Right cardiac atrium (tissue), 5 donors: Measurements from ENCODE around the gene FAM180B. TPM values are rescaled to one million over a fixed set of nuclear protein-coding genes. Genes with fewer than 3 reads are reported as not detected.
"Not testable (repeated sequence)": the region's sequence is repeated elsewhere in the genome, so short reads cannot be mapped to it uniquely, and the experiment has no call there.

Experiments
- ATAC-seq, 2 donors: fragments of 200-7000 bp; cut with Tn5 transposase; one replicate each; pipeline versions ENCODE4 v1.8.0 to v1.9.1; 2020; ENCODE audit warnings: moderate library complexity in 2 of 2, mild to moderate bottlenecking in 1 of 2
- DNase-seq, 3 donors: peaks; one replicate each; pipeline ENCODE4 v3.0.0-alpha.2; 2020
- H3K27ac ChIP-seq: one replicate; pipeline ENCODE4 v1.5.1; 2013; ENCODE audit warnings: mild to moderate bottlenecking, low read length, control low read depth, moderate library complexity
- H3K27me3 ChIP-seq: one replicate; pipeline ENCODE4 v1.6.1; 2013; ENCODE audit not compliant: control insufficient read depth, insufficient read depth
- H3K4me1 ChIP-seq: one replicate; pipeline ENCODE4 v1.6.1; 2013; ENCODE audit warnings: low read length; ENCODE audit not compliant: control insufficient read depth, insufficient read depth
- H3K4me3 ChIP-seq: one replicate; pipeline ENCODE4 v1.5.1; 2013; ENCODE audit warnings: low read length, control low read depth
- H3K9me3 ChIP-seq: one replicate; pipeline ENCODE4 v1.6.1; 2013; ENCODE audit warnings: low read length; ENCODE audit not compliant: control insufficient read depth
- WGBS: extraction: QIAGEN DNeasy Blood & Tissue Kit; methylation state at CpG from one replicate; pipeline ENCODE4 v1.1.7; 2013; 5-methylcytosine and 5-hydroxymethylcytosine counted together
- intact Hi-C, 4 donors: fragments of 100-400 bp; cut with DNase I; formaldehyde crosslinking; loops; one replicate each; pipeline versions ENCODE4 v1.11.0 to v1.14.0; 2022 to 2023
- polyA plus RNA-seq: library from polyadenylated mRNA; stranded (reverse); fragments of 200-250 nt; gene quantifications from one replicate; pipeline ENCODE4 v1.2.3, GENCODE V29; 2013
- total RNA-seq, 4 donors: library from RNA; stranded (reverse); fragmentation: NEBNext Ultra II Directional; extraction: Animal tissue kit (Norgen Biotek cat#: 25700); gene quantifications; one replicate each; pipeline ENCODE4 v1.2.1, GENCODE V29; 2021
- donor health status: healthy with polysubstance abuse.
- donor health status: DM: no; HTN: yes; CAD: no.
- donor health status: DM: no; HTN: no; CAD: no.
- donor health status: DM: no; HTN: yes; CAD: no; lungs with severe emphysema.
- donor health status: DM: yes; HTN: yes; CAD: no.

The FAM180B gene
- total and polyA plus RNA-seq, 5 donors = 0.17 to 0.32 (median 0.25) TPM; not detected in 2

DNA sequence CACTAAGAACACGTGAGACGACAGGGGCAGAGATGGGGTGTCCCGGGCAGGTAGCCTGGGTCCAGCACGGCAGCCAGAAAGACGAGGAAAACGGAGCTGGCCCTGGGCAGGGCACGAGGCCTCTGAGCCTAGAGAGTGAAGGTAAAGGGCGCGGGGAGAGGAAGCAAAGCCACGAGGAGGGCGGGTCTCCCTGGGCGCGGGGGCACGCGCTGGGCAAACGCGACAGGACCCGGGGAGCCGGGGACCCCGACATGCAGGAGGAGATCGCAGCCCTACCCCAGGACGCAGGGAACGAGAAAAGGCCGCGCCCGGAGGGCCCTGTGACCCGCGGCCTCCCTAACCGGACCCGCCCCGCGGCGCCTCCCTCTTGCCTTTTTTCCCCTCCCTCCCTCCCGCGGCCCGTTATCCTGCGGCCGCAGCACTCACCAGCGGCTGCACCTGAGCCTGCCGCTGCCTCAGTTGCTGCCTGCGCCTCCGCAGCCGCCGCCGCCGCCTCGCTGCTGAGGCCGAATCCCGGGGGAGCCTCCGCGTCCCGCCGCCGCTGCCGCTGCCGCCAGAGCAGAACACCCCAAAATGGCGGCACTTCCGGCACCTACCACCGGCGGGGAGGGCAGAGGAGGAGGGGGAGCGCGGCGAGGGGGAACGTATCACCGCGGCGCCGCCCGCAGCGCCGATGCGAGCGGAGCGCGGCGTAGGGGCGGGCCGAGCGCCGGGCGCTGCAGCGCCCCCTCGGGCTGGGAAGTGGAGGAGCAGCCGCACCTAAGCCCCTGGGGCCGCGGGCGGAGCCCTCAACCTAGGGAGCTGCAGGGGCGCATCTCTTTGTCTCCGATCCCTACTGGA, 33.7 kb upstream of the FAM180B start, which contains the start of gene CELF1:
CELF1 (minus strand) TSS at position 567 of the 840 bp plus-strand sequence. CDS start 53,609 bp downstream, outside the sequence.
- Histone ChIP-seq H3K27me3 (no peaks in the 10 kb centered on the region), H3K4me3 (peak within 1 kb of the TSS; percentile 91), H3K4me1 (peaks cover 5% of the 10 kb centered on the region), H3K27ac (peak within 1 kb of the TSS; percentile 90), H3K9me3 (no peaks in the 10 kb centered on the region)
- intact Hi-C loops = loop anchor here in 1 of 4 donors (10.0 kb wide), 1 partner anchor 88 kb away; no protein-coding TSS in a partner anchor
- ATAC-seq (peak; percentile 99), DNase-seq (peak; percentile 92 to 96 (median 96))
- WGBS = under 1% methylated on average over 89 of the region's 89 CpGs

DNA sequence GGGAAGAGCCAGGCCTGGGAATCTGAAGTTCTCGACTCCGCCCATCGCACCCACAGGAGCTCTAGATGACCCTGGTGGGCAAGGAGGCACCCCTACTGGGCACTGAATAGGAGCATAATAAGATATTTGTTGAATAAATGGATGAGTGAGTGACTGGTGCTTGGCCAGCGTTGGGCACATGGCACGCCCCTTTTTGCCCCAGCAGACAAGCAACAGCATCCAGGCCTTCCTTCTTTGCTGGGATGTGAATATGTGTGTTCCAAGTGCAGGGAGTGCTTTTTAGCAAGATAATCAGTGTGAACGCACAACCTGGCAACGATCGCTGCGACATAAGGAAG, 33.1 kb upstream of the FAM180B start:
- H3K4me3 ChIP-seq = peak overlapping the region; percentile 91
- WGBS = 6% methylated on average over 9 of the region's 9 CpGs
- DNase-seq (no peak), ATAC-seq (no peak)
- H3K9me3 ChIP-seq = no peaks in the 10 kb centered on the region
- H3K27me3 ChIP-seq = no peaks in the 10 kb centered on the region
- H3K4me1 ChIP-seq = peaks cover 5% of the 10 kb centered on the region
- peak overlapping the region; percentile 43 for H3K27ac ChIP-seq
- intact Hi-C loops = loop anchor here in 1 of 4 donors (10.0 kb wide), 1 partner anchor 89 kb away; no protein-coding TSS in a partner anchor

- not testable (repeated sequence) for ATAC-seq, H3K27ac ChIP-seq, H3K4me3 ChIP-seq, H3K9me3 ChIP-seq, DNase-seq, H3K27me3 ChIP-seq, H3K4me1 ChIP-seq
- 97% methylated on average over 12 of the region's 12 CpGs for WGBS
- intact Hi-C loops = loop anchor here in 1 of 4 donors (10.0 kb wide), 1 partner anchor 92 kb away; no protein-coding TSS in a partner anchor
Measured at GRCh38 chr11:47557004-47557403, 29.5 kb upstream of the FAM180B start.

DNA sequence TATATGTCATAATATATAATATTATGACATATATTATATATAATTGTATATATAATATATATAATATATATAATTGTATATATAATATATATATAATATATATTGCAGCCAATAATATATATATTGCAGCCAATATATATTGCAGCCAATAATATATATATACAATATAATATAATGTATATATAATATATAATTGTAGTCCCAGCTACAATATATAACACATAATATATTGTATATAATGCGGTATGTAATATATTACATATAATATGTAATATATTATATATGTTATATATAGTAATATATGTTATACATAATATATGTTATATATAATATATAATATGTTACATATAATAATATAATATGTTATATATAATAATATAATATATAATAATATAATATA, 27.8 kb upstream of the FAM180B start:
- Histone ChIP-seq H3K4me3 (no peak overlapping the region), H3K27ac (no peak overlapping the region), H3K9me3 (no peaks in the 10 kb centered on the region), H3K4me1 (no peaks in the 10 kb centered on the region), H3K27me3 (no peaks in the 10 kb centered on the region)
- 97% methylated on average over 1 of the region's 1 CpG for WGBS
- intact Hi-C loops = loop anchor here in 1 of 4 donors (10.0 kb wide), 1 partner anchor 94 kb away; no protein-coding TSS in a partner anchor
- ATAC-seq (no peak), DNase-seq (no peak)

DNA sequence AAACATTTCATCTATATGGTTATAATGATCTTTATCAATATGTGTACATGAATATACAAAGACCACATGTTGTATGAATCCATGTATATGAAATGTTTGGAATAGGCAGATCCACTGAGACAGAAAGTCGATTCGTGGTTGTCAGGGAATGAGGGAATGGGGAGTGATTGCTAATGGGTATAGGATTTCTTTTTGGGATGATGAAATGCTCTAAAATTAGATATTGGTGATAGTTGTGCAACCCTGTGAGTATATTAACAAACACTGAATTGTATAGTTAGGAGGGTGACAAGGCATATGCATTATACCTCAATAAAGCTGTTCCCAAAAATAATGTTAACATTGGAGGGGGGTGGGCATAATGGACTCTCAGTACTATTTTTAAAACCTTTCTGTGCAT, 26.1 kb upstream of the FAM180B start:
- intact Hi-C loops = no loop called here
- no peak overlapping the region for H3K27ac ChIP-seq
- no peak overlapping the region for H3K4me3 ChIP-seq
- H3K27me3 ChIP-seq = no peaks in the 10 kb centered on the region
- WGBS = 83% methylated on average over 2 of the region's 2 CpGs
- no peaks in the 10 kb centered on the region for H3K4me1 ChIP-seq
- H3K9me3 ChIP-seq = no peaks in the 10 kb centered on the region
- DNase-seq (no peak), ATAC-seq (no peak)

DNA sequence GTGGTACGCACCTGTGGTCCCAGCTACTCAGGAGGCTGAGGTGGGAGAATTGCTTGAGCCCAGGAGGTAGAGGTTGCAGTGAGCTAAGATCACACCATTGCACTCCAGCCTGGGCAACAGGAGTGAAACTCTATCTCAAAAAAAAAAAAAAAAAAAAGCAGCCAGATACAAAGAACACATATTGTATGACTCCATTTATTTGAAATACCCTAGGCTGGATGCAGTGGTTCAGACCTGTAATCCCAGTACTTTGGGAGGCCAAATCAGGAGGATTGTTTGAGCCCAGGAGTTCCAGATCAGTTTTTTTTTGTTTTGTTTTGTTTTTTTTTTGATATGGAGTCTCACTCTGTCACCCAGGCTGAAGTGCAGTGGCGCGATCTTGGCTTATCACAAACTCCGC, 24.1 kb upstream of the FAM180B start:
- H3K9me3 ChIP-seq, H3K4me3 ChIP-seq, H3K27ac ChIP-seq, DNase-seq, H3K27me3 ChIP-seq, intact Hi-C loops, ATAC-seq, H3K4me1 ChIP-seq: not testable (repeated sequence)
- whole genome bisulfite sequencing = 94% methylated on average over 4 of the region's 4 CpGs

DNA sequence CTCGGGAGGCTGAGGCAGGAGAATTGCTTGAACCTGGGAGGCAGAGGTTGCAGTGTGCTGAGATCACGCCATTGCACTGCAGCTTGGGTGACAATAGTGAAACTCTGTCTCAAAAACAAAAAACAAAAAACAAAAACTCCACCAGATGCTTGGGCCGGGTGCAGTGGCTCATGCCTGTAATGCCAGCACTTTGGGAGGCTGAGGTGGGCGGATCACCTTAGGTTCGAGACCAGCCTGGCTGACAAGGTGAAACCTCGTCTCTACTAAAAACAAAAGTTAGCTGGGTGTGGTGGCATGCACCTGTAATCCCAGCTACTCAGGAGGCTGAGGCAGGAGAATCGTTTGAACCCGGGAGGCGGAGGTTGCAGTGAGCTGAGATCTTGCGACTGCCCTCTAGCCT, 22.1 kb upstream of the FAM180B start:
- ATAC-seq, H3K27ac ChIP-seq, intact Hi-C loops, H3K9me3 ChIP-seq, H3K4me1 ChIP-seq, H3K27me3 ChIP-seq, DNase-seq, H3K4me3 ChIP-seq: not testable (repeated sequence)
- 97% methylated on average over 10 of the region's 10 CpGs for WGBS

GRCh38 chr11:47564933-47565339, 21.5 kb upstream of the FAM180B start:
- ATAC-seq (no peak), DNase-seq (peak in 1 of 3 donors; percentile 65)
- Histone ChIP-seq H3K27ac (peak overlapping the region; percentile 4), H3K27me3 (no peaks in the 10 kb centered on the region), H3K4me3 (peak overlapping the region; percentile 57), H3K4me1 (no peaks in the 10 kb centered on the region), H3K9me3 (no peaks in the 10 kb centered on the region)
- WGBS = 16% methylated on average over 11 of the region's 11 CpGs
- intact Hi-C loops = no loop called here

GRCh38 chr11:47565340-47566148, 20.9 kb upstream of the FAM180B start, which contains the start of gene PTPMT1:
Gene PTPMT1 (plus strand): TSS chr11:47565599. CDS start chr11:47565623, 24 bp downstream.
- Histone ChIP-seq H3K4me3 (peak within 1 kb of the TSS; percentile 57), H3K27me3 (no peaks in the 10 kb centered on the region), H3K27ac (peak within 1 kb of the TSS; percentile 4), H3K9me3 (no peaks in the 10 kb centered on the region), H3K4me1 (no peaks in the 10 kb centered on the region)
- intact Hi-C loops = no loop called here
- under 1% methylated on average over 86 of the region's 86 CpGs for WGBS
- peak; percentile 95 to 96 for ATAC-seq
- peak; percentile 82 to 93 (median 91) for DNase-seq

GRCh38 chr11:47566149-47566698, 20.3 kb upstream of the FAM180B start:
- intact Hi-C loops = no loop called here
- DNase-seq (no peak), ATAC-seq (no peak)
- no peaks in the 10 kb centered on the region for H3K4me1 ChIP-seq
- WGBS = 47% methylated on average over 17 of the region's 17 CpGs
- H3K27me3 ChIP-seq = no peaks in the 10 kb centered on the region
- H3K27ac ChIP-seq = no peak overlapping the region
- no peaks in the 10 kb centered on the region for H3K9me3 ChIP-seq
- peak overlapping the region; percentile 57 for H3K4me3 ChIP-seq
